PFSK-1 (cell line): Measurements from ENCODE around the gene CD96.

Experiments used
- FOXP2 ChIP-seq: optimal IDR thresholded peaks from 2 replicates; pipeline ENCODE3; 2011; ENCODE audit warnings: borderline replicate concordance, control low read depth, inconsistent platforms; ENCODE audit not compliant: insufficient read depth; ENCODE audit errors: extremely low read length, extremely low read depth
- POLR2AphosphoS5 ChIP-seq: IDR thresholded peaks from 2 replicates; pipeline ENCODE4 v1.6.1; 2012; ENCODE audit warnings: low read depth, mild to moderate bottlenecking, control low read depth, low read length, moderate library complexity
- REST ChIP-seq, 2 experiments: IDR thresholded peaks; 2 replicates each; pipeline versions ENCODE4 v1.6.1 to v1.8.0; 2011 to 2012; ENCODE audit warnings: low read depth in 2 of 2, low read length in 2 of 2, control low read depth in 1 of 2, inconsistent platforms in 1 of 2, mild to moderate bottlenecking in 1 of 2, moderate library complexity in 1 of 2; ENCODE audit not compliant: insufficient read depth in 1 of 2
- SIN3A ChIP-seq: IDR thresholded peaks from 2 replicates; pipeline ENCODE4 v1.6.1; 2012; ENCODE audit warnings: mild to moderate bottlenecking, low read length, moderate library complexity, borderline replicate concordance; ENCODE audit not compliant: insufficient read depth
- TAF1 ChIP-seq: IDR thresholded peaks from 2 replicates; pipeline ENCODE4 v1.6.1; 2012; ENCODE audit warnings: low read length, control low read depth, borderline replicate concordance; ENCODE audit not compliant: insufficient read depth

CD96 gene

GRCh38 chr3:111509308-111509707, 32.7 kb upstream of the CD96 start:
- TF ChIP-seq FOXP2 (no peak), SIN3A (no peak), REST (IDR thresholded peaks at IDR 0.05; ENCODE audit: insufficient read depth in 1 of 2, low read depth in 2 of 2, low read length in 2 of 2) (no peak), POLR2AphosphoS5 (no peak), TAF1 (no peak)

- TF ChIP-seq REST (IDR thresholded peaks at IDR 0.05; ENCODE audit: insufficient read depth in 1 of 2, low read depth in 2 of 2, low read length in 2 of 2): no peak
- TF ChIP-seq TAF1: no peak
- no peak for TF ChIP-seq FOXP2
- no peak for TF ChIP-seq POLR2AphosphoS5
- no peak for TF ChIP-seq SIN3A
Observed at GRCh38 chr3:111517801-111518200, 24.2 kb upstream of the CD96 start.

GRCh38 chr3:111519178-111519855, 22.7 kb upstream of the CD96 start:
- TF ChIP-seq TAF1: no peak
- no peak for TF ChIP-seq SIN3A
- TF ChIP-seq POLR2AphosphoS5: no peak
- no peak for TF ChIP-seq FOXP2
- no peak for TF ChIP-seq REST (IDR thresholded peaks at IDR 0.05; ENCODE audit: insufficient read depth in 1 of 2, low read depth in 2 of 2, low read length in 2 of 2)

GRCh38 chr3:111521891-111522290, 20.1 kb upstream of the CD96 start:
- no peak for TF ChIP-seq REST (IDR thresholded peaks at IDR 0.05; ENCODE audit: insufficient read depth in 1 of 2, low read depth in 2 of 2, low read length in 2 of 2)
- TF ChIP-seq FOXP2: no peak
- no peak for TF ChIP-seq POLR2AphosphoS5
- no peak for TF ChIP-seq SIN3A
- no peak for TF ChIP-seq TAF1
